ENCODE measurements around the gene OR13A1. TPM values are rescaled to one million over a fixed set of nuclear protein-coding genes. Genes with fewer than 3 reads are reported as not detected.

The OR13A1 gene
- polyA plus RNA-seq, 4 donors = 0.03 to 0.12 TPM; not detected in 2

GRCh38 chr10:45257600-45257999 lies 57.8 kb downstream of the OR13A1 start:
- FAIRE-seq = no peak
- WGBS, 3 donors = 83 to 88% (median 84%) methylated on average over 2 of the region's 2 CpGs

DNA sequence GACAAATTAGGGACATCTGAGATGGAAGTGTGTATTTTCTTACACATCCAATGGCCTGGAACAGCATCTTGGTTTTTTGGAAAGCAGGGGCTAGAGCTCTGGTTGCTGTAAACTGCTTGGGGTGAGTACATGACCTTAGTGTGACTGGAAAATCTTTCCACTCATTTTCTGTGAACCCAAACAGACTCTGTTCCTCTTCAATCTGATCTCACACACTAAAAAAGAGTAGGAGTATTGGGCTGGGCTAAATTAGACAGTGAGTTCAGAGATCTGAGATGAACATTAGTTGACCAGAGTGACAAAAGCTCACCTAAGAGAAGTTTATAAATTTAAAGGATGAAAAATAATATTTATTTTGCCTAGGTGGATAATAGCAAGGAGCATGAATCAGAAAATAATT lies 59.2 kb downstream of the OR13A1 start:
- DNase-seq = no peak
- no peak overlapping the region for H3K4me3 ChIP-seq (ENCODE audit: low read depth in 1 of 3, low read length in 3 of 3)
- H3K27ac ChIP-seq (ENCODE audit: low read depth in 1 of 3, low read length in 2 of 3) = no peak overlapping the region
- FAIRE-seq = no peak
- no peaks in the 10 kb centered on the region for H3K9me3 ChIP-seq (ENCODE audit: control insufficient read depth in 2 of 2, insufficient read depth in 1 of 2, low read depth in 1 of 2, low read length in 1 of 2)
- H3K36me3 ChIP-seq (ENCODE audit: control insufficient read depth in 3 of 3, insufficient read depth in 2 of 3, low read depth in 1 of 3, low read length in 3 of 3) = no peaks in the 10 kb centered on the region
- H3K4me1 ChIP-seq (ENCODE audit: control insufficient read depth in 3 of 3, insufficient read depth in 2 of 3, low read depth in 1 of 3, low read length in 2 of 3) = no peaks in the 10 kb centered on the region
- no peaks in the 10 kb centered on the region for H3K27me3 ChIP-seq (ENCODE audit: control insufficient read depth in 3 of 3, insufficient read depth in 3 of 3, low read length in 3 of 3)

More at GRCh38 chr10:45257600-45257999, 57.8 kb downstream of the OR13A1 start:
- Histone ChIP-seq H3K4me1 (ENCODE audit: control insufficient read depth in 3 of 3, insufficient read depth in 2 of 3, low read depth in 1 of 3, low read length in 2 of 3) (no peaks in the 10 kb centered on the region), H3K4me3 (ENCODE audit: low read depth in 1 of 3, low read length in 3 of 3) (no peak overlapping the region), H3K36me3 (ENCODE audit: control insufficient read depth in 3 of 3, insufficient read depth in 2 of 3, low read depth in 1 of 3, low read length in 3 of 3) (no peaks in the 10 kb centered on the region), H3K27ac (ENCODE audit: low read depth in 1 of 3, low read length in 2 of 3) (no peak overlapping the region), H3K27me3 (ENCODE audit: control insufficient read depth in 3 of 3, insufficient read depth in 3 of 3, low read length in 3 of 3) (no peaks in the 10 kb centered on the region), H3K9me3 (ENCODE audit: control insufficient read depth in 2 of 2, insufficient read depth in 1 of 2, low read depth in 1 of 2, low read length in 1 of 2) (no peaks in the 10 kb centered on the region)
- DNase-seq = no peak

DNA sequence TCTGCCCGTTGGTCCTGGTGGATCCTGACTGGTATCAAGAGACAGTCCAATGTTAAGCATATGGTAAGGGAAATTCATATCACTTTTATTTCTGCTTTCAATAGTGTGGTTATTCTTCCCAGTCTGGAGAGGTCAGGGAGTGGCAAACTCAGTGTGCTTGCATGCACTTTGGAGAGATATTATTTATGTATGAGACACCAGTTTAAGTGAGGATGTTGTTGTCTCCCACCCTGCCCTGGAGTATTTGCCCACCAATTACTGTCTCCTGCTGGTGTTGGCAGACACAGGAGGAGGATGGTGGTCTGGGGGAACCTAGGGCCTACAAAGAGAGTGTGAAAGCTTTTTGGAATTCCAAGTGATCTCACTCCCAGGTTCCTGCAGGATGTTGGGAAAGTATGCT lies 59.7 kb downstream of the OR13A1 start:
- no peak overlapping the region for H3K4me3 ChIP-seq (ENCODE audit: low read depth in 1 of 3, low read length in 3 of 3)
- FAIRE-seq = no peak
- no peaks in the 10 kb centered on the region for H3K9me3 ChIP-seq (ENCODE audit: control insufficient read depth in 2 of 2, insufficient read depth in 1 of 2, low read depth in 1 of 2, low read length in 1 of 2)
- H3K36me3 ChIP-seq (ENCODE audit: control insufficient read depth in 3 of 3, insufficient read depth in 2 of 3, low read depth in 1 of 3, low read length in 3 of 3) = no peaks in the 10 kb centered on the region
- no peak overlapping the region for H3K27ac ChIP-seq (ENCODE audit: low read depth in 1 of 3, low read length in 2 of 3)
- DNase-seq = no peak
- WGBS, 3 donors = 68 to 76% (median 73%) methylated on average over 1 of the region's 1 CpG
- H3K4me1 ChIP-seq (ENCODE audit: control insufficient read depth in 3 of 3, insufficient read depth in 2 of 3, low read depth in 1 of 3, low read length in 2 of 3) = no peaks in the 10 kb centered on the region
- H3K27me3 ChIP-seq (ENCODE audit: control insufficient read depth in 3 of 3, insufficient read depth in 3 of 3, low read length in 3 of 3) = no peaks in the 10 kb centered on the region

DNA sequence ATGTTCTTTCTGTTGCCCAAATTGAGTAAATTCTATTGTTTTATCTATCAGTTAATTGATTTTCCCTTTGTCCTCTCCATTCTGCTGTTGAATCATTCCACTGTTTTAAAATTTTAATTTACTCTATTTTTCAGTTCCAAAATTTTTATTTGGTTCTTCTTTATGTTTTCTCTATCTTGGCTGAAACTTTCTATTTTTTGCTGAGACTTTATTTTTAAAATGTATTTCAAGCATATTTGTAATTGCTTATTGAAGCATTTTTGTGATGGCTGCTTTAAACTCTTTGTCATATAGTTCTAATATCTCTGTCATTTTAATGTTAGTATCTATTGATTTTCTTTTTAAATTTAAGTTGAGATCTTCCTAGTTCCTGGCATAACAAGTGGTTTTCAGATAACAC lies 60.5 kb downstream of the OR13A1 start:
- Histone ChIP-seq H3K9me3 (ENCODE audit: control insufficient read depth in 2 of 2, insufficient read depth in 1 of 2, low read depth in 1 of 2, low read length in 1 of 2) (no peaks in the 10 kb centered on the region), H3K27ac (ENCODE audit: low read depth in 1 of 3, low read length in 2 of 3) (no peak overlapping the region), H3K27me3 (ENCODE audit: control insufficient read depth in 3 of 3, insufficient read depth in 3 of 3, low read length in 3 of 3) (no peaks in the 10 kb centered on the region), H3K4me1 (ENCODE audit: control insufficient read depth in 3 of 3, insufficient read depth in 2 of 3, low read depth in 1 of 3, low read length in 2 of 3) (no peaks in the 10 kb centered on the region), H3K4me3 (ENCODE audit: low read depth in 1 of 3, low read length in 3 of 3) (no peak overlapping the region), H3K36me3 (ENCODE audit: control insufficient read depth in 3 of 3, insufficient read depth in 2 of 3, low read depth in 1 of 3, low read length in 3 of 3) (no peaks in the 10 kb centered on the region)
- no peak for FAIRE-seq
- no peak for DNase-seq

GRCh38 chr10:45253183-45253914 lies 62.1 kb downstream of the OR13A1 start:
- no peak overlapping the region for H3K27ac ChIP-seq (ENCODE audit: low read depth in 1 of 3, low read length in 2 of 3)
- no peaks in the 10 kb centered on the region for H3K4me1 ChIP-seq (ENCODE audit: control insufficient read depth in 3 of 3, insufficient read depth in 2 of 3, low read depth in 1 of 3, low read length in 2 of 3)
- 56 to 64% (median 57%) methylated on average over 2 of the region's 2 CpGs for WGBS, 3 donors
- no peak for DNase-seq
- no peak for FAIRE-seq
- no peak overlapping the region for H3K4me3 ChIP-seq (ENCODE audit: low read depth in 1 of 3, low read length in 3 of 3)
- H3K27me3 ChIP-seq (ENCODE audit: control insufficient read depth in 3 of 3, insufficient read depth in 3 of 3, low read length in 3 of 3) = no peaks in the 10 kb centered on the region
- no peaks in the 10 kb centered on the region for H3K9me3 ChIP-seq (ENCODE audit: control insufficient read depth in 2 of 2, insufficient read depth in 1 of 2, low read depth in 1 of 2, low read length in 1 of 2)
- no peaks in the 10 kb centered on the region for H3K36me3 ChIP-seq (ENCODE audit: control insufficient read depth in 3 of 3, insufficient read depth in 2 of 3, low read depth in 1 of 3, low read length in 3 of 3)

Other genes starting within 250 kb of the OR13A1 start
- 10 to 100 TPM in 3 of 4 donors, 1 to 10 TPM in 1; 7.4 to 20.9 (median 13.8) TPM for gene ALOX5, start 58.6 kb upstream of the OR13A1 start, polyA plus RNA-seq

Measured in small intestine (tissue), 7 donors.